SU-DHL-6 (cell line): ENCODE results near the gene CLDN1.

Experiments used
- H2AFZ ChIP-seq: fragments of 200-600 bp; sonication (generic); 2 replicates; pipeline ENCODE4 v1.6.1; 2014; ENCODE audit warnings: low read depth, mild to moderate bottlenecking, moderate library complexity, mixed read lengths, antibody characterized with exemption, low read length; ENCODE audit not compliant: severe bottlenecking
- H3F3A ChIP-seq: fragments of 200-600 bp; shearing (Covaris generic); 2 replicates; pipeline ENCODE4 v1.6.0; 2016; ENCODE audit warnings: antibody characterized with exemption, mild to moderate bottlenecking; ENCODE audit not compliant: insufficient read depth
- H3K27ac ChIP-seq: fragments of 200-600 bp; sonication (generic); 2 replicates; pipeline ENCODE4 v1.5.1; 2016; ENCODE audit warnings: low read depth, mild to moderate bottlenecking, low read length, moderate library complexity, mixed read lengths
- H3K27me3 ChIP-seq: fragments of 200-600 bp; sonication (generic), shearing (Covaris generic); 2 replicates; pipeline ENCODE4 v1.6.0; 2014; ENCODE audit warnings: mild to moderate bottlenecking, low read length
- H3K36me3 ChIP-seq: fragments of 200-600 bp; sonication (generic); 2 replicates; pipeline ENCODE4 v1.6.1; 2014; ENCODE audit warnings: mild to moderate bottlenecking, low read length, mixed read lengths
- H3K4me2 ChIP-seq: fragments of 300-600, 200-600 bp; shearing (Covaris generic), sonication (generic); 2 replicates; pipeline ENCODE4 v1.6.0; 2014; ENCODE audit warnings: low read length, low read depth, mild to moderate bottlenecking; ENCODE audit not compliant: poor library complexity, severe bottlenecking
- H3K4me3 ChIP-seq: fragments of 200-600 bp; sonication (generic); 2 replicates; pipeline ENCODE4 v1.5.1; 2014; ENCODE audit warnings: antibody characterized with exemption, low read length, mild to moderate bottlenecking, mixed read lengths; ENCODE audit not compliant: insufficient read depth, poor library complexity, severe bottlenecking
- H3K79me2 ChIP-seq: fragments of 200-600 bp; sonication (generic); 2 replicates; pipeline ENCODE4 v1.6.1; 2014; ENCODE audit warnings: mild to moderate bottlenecking, low read length, moderate library complexity; ENCODE audit not compliant: insufficient read depth
- H3K9ac ChIP-seq: fragments of 200-600 bp; sonication (generic); 2 replicates; pipeline ENCODE4 v1.7.0; 2014; ENCODE audit warnings: mild to moderate bottlenecking, low read length
- H3K9me2 ChIP-seq: fragments of 200-600 bp; sonication (generic); replicated peaks from 2 replicates; pipeline ENCODE4 v1.6.1; 2014; ENCODE audit warnings: low read length; ENCODE audit not compliant: insufficient read depth
- H3K9me3 ChIP-seq: fragments of 200-600 bp; sonication (generic); 2 replicates; pipeline ENCODE4 v1.6.1; 2014; ENCODE audit warnings: low read length, mixed read lengths; ENCODE audit not compliant: insufficient read depth
- H4K20me1 ChIP-seq: fragments of 200-600 bp; sonication (generic); 2 replicates; pipeline ENCODE4 v1.6.1; 2014; ENCODE audit warnings: low read depth, mild to moderate bottlenecking, antibody characterized with exemption, low read length, moderate library complexity, mixed read lengths
- EZH2phosphoT487 ChIP-seq: fragments of 200-600 bp; sonication (generic), shearing (Covaris generic); conservative IDR thresholded peaks from 2 replicates; pipeline ENCODE4 v1.6.1; 2018; ENCODE audit warnings: mild to moderate bottlenecking, antibody characterized with exemption, low read length, moderate library complexity, mixed read lengths
- TF ChIP-seq, protein P1 (sequence below): fragments of 200-600 bp; sonication (generic); IDR thresholded peaks from one replicate; pipeline ENCODE4 v1.5.1; 2017; ENCODE audit warnings: antibody characterized with exemption, mild to moderate bottlenecking, low read length, moderate library complexity; ENCODE audit not compliant: insufficient read depth, poor library complexity, severe bottlenecking

CLDN1 gene

DNA sequence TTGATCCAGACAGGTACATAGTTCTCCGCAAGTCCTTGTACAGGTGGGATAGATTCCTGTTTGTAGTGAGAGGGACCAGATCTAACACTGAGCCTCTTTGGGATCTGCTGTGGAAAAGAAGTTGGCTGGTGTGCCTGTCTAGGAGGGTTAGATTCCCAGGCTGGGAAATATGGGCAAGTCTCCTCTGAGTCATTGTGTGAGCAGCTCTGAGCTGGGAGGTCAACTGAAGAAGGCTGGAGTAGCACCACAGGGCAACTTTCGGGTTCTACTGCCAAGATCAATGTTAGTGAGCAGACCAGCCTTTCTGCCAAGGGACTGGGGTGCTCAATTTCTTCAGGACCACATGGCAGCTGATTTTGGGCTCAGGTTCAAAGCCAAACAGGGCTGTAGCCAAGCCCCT lies 33.4 kb downstream of the CLDN1 start:
- Histone ChIP-seq H3K9me2 (no peaks in the 10 kb centered on the region), H3K27me3 (no peaks in the 10 kb centered on the region), H3F3A (no peaks in the 10 kb centered on the region), H4K20me1 (no peaks in the 10 kb centered on the region), H3K27ac (no peak overlapping the region), H3K9me3 (0 out of 2 replicates have a peak, but pooled peaks cover 9% of the 10 kb centered on the region), H3K4me3 (no peak overlapping the region), H3K36me3 (no peaks in the 10 kb centered on the region), H3K79me2 (no peaks in the 10 kb centered on the region), H2AFZ (no peak overlapping the region), H3K4me2 (no peak overlapping the region), H3K9ac (no peak overlapping the region)
- TF ChIP-seq, protein P1, sequence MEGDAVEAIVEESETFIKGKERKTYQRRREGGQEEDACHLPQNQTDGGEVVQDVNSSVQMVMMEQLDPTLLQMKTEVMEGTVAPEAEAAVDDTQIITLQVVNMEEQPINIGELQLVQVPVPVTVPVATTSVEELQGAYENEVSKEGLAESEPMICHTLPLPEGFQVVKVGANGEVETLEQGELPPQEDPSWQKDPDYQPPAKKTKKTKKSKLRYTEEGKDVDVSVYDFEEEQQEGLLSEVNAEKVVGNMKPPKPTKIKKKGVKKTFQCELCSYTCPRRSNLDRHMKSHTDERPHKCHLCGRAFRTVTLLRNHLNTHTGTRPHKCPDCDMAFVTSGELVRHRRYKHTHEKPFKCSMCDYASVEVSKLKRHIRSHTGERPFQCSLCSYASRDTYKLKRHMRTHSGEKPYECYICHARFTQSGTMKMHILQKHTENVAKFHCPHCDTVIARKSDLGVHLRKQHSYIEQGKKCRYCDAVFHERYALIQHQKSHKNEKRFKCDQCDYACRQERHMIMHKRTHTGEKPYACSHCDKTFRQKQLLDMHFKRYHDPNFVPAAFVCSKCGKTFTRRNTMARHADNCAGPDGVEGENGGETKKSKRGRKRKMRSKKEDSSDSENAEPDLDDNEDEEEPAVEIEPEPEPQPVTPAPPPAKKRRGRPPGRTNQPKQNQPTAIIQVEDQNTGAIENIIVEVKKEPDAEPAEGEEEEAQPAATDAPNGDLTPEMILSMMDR, result no peak
- no peak for TF ChIP-seq EZH2phosphoT487

DNA sequence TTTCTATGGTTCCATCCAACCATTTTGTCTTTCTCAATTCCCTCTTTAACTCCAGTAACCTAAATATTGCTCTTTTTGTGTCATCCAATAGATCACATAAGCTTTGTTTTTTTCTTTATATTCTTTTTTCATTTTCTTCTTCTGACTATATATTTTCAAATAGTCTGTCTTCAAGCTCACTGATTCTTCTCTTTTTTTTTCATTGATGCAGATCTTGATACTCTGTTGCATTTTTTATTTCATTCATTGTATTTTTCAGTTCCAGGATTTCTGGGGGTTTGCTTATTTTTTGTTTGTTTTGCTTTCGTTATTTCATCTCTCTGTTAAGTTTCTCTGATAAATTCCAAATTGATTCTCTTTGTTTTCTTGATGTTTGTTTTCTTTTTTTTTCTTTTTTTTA lies 36.2 kb downstream of the CLDN1 start:
- H3K27me3 ChIP-seq, result no peaks in the 10 kb centered on the region
- TF ChIP-seq, protein P1, result no peak
- no peak for TF ChIP-seq EZH2phosphoT487
- H3K27ac ChIP-seq, result no peak overlapping the region
- no peaks in the 10 kb centered on the region for H4K20me1 ChIP-seq
- H3K9ac ChIP-seq, result no peak overlapping the region
- H3K9me3 ChIP-seq, result no peaks in the 10 kb centered on the region
- no peaks in the 10 kb centered on the region for H3F3A ChIP-seq
- no peak overlapping the region for H3K4me2 ChIP-seq
- no peaks in the 10 kb centered on the region for H3K79me2 ChIP-seq
- no peaks in the 10 kb centered on the region for H3K9me2 ChIP-seq
- H3K4me3 ChIP-seq, result no peak overlapping the region
- H2AFZ ChIP-seq, result no peak overlapping the region
- no peaks in the 10 kb centered on the region for H3K36me3 ChIP-seq

- Histone ChIP-seq H3K27ac (no peak overlapping the region), H3K79me2 (no peaks in the 10 kb centered on the region), H3K9ac (no peak overlapping the region), H3K9me2 (no peaks in the 10 kb centered on the region), H3F3A (no peaks in the 10 kb centered on the region), H4K20me1 (no peaks in the 10 kb centered on the region), H3K9me3 (no peaks in the 10 kb centered on the region), H3K4me3 (no peak overlapping the region), H3K4me2 (no peak overlapping the region), H3K36me3 (no peaks in the 10 kb centered on the region), H2AFZ (no peak overlapping the region), H3K27me3 (no peaks in the 10 kb centered on the region)
- TF ChIP-seq, protein P1, result no peak
- no peak for TF ChIP-seq EZH2phosphoT487
Measured at GRCh38 chr3:190281308-190282051, 40.8 kb downstream of the CLDN1 start.
